ENCODE measurements around the gene TMEM106A.
"Not testable (repeated sequence)": the region's sequence is repeated elsewhere in the genome, so short reads cannot be mapped to it uniquely, and the experiment has no call there.

The TMEM106A gene

DNA sequence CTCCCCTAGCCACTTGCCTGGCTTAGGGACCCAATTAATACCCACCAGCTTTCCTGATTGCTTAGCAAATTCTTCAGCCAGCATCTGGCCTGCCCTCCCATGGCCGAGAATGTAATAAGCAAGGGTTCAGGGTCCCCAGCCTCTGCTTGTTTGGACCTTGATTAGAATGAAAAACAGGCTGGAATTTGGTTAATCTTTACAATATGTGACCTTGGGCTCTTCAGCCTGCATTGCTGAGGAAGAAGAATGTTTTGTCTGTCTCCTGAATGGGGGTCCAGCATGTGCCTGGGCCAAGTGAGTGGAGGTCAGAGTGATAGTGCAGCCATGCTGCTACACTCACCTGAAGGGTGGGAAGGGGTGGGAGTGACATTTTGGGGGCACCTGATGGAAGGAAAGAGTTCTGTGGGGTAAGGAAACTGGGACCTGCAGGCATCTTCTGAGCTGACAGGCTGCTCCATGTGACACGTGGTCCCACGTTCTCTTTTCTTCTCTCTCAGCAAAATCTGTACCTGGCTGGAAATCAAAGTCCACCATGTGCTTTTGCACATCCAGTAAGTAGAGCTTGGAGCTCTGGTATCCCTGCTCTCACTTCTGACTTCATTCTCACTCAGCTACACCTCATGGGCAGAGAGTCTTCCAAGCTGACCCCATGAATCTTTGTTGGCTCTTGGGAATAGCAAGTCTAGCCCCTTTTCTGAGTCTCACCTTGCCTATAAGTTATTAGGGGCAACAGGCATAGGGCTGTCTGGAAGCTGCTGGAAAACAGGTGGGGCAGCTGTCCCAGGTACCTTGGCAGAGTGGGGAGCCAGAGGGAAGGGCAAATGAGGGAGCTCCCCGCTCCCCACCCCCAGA, 5.3 kb downstream of the TMEM106A start:
- DNase-seq = no peak

DNA sequence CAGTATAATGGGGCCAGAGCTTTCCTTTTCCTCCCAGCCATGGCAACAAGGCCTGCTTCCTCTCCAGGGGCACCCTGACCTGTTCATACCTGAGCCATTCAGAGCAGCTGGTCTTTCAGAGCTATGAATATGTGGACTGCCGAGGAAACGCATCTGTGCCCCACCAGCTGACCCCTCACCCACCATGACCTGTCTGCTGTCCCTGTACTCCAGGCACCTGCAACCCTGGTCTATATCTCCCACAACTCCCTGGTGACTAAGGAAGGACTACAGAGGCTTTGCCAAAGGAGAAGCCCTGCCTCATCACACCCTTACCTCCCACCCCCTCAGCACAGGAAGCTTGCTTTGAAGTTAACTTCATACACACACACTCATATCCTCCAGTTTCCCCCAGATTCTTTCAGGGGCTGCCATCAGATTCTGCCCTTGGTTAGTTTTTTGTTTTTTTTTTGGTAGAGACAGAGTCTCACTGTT, 6.0 kb downstream of the TMEM106A start:
- no peak for DNase-seq

- DNase-seq = no peak
Observed at GRCh38 chr17:43219001-43219400, 7.3 kb downstream of the TMEM106A start.

DNA sequence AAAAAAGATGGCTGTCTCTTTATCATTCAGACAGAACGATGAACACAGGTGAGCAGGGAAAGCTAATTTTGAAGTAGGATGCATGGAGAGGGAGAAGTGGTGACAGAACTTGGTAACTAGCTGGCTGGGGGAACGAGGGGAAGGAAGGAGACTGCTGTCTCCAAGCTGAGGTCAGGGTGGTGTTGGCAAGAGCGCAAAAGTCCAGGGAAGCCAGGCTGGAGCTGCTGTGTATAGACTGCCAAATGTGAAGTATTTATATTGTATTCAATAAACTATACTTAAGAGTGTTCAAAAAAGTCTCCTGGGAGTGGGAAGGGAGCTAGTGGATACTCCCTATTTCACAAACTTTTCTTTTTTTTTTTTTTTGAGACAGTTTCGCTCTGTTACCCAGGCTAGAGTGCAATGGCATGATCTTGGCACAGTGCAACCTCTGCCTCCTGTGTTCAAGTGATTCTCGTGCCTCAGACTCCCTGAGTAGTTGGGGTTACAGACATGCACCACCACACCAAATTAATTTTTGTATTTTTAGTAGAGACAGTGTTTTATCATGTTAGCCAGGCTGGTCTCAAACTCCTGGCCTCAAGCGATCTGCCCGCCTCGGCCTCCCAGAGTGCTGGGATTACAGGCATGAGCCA, 8.2 kb downstream of the TMEM106A start:
- no peak for DNase-seq

DNA sequence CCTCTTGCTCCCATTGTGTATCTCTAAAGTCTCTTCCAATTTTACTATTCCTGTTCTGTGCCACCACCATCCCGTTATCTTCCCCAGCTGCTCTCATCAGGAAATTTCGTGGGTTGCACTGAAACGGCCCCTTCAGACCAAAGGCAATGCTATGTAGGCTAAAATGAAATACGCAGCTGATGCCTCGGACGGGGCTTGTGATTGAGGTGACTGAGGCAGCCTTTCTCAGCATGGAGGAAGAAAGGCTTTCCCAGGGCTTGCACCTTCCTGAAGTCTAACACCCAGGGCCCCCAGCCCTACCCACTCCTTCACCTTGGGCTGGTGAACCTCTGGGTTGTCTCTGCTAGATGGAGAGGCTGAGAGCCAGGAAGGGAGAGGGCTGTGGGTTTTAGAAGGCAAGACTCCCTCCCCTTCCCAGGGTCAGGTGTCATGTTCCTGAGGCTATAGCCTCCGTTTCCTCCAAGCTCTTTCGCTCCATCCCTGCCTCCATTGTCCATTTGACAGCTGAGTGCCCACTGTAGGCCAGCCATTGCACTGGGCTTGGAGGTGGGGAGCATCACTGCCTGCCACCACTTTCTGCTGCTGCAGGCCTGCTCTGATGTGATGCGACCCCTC, 8.9 kb downstream of the TMEM106A start:
- no peak for DNase-seq

DNA sequence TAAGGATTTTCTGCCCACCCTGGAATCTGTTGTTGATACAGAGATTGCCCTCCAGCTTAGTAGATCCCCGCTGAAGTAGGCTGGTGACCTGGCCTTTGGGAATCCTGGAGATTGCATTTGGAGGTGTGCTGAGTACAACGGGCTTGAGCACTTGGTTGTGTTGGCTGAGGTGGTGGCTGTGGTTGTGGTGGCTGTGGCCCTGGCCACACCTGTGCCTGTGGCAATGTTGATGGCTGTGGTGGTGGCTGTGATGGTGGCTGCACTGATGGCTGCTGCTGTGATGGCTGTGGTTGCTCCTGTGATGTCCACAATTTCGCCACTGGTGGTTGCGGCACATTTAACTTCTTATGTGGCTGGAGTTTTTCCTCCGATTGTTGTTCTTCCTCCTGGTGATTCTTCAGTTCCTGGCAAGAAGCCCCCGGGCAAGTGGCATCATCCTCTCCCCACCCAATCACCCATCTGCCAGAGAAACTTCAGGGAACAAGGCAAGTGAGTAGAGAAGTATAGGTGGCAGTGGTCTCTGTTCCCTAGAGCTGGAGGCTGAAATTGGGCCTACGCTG, 12.6 kb downstream of the TMEM106A start:
- DNase-seq = no peak

DNA sequence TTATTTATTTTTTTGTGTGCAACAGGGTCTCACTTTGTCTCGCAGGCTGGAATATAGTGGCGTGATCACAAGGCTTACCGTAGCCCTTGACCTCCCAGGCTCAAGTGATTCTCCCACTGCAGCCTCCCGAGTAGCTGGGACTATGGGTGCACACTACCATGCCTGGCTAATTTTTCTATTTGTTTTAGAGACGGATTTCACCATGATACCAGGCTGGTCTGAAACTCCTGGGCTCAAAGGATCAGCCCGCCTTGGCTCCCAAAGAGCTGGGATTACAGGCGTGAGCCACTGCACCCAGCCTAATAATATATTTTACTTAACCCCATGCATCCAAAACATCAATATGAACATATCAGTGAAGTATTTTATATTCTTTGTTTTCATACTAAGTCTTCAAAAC, 14.7 kb downstream of the TMEM106A start:
- DNase-seq = no peak

- not testable (repeated sequence) for DNase-seq
Observed at GRCh38 chr17:43228020-43228782, 16.5 kb downstream of the TMEM106A start, which contains the start of gene CCDC200. Gene CCDC200, minus strand, starts transcription at chr17:43228623. Its CDS starts 69 bp downstream, at chr17:43228554.

- not testable (repeated sequence) for DNase-seq
Observed at GRCh38 chr17:43231205-43232020, 19.7 kb downstream of the TMEM106A start.

DNA sequence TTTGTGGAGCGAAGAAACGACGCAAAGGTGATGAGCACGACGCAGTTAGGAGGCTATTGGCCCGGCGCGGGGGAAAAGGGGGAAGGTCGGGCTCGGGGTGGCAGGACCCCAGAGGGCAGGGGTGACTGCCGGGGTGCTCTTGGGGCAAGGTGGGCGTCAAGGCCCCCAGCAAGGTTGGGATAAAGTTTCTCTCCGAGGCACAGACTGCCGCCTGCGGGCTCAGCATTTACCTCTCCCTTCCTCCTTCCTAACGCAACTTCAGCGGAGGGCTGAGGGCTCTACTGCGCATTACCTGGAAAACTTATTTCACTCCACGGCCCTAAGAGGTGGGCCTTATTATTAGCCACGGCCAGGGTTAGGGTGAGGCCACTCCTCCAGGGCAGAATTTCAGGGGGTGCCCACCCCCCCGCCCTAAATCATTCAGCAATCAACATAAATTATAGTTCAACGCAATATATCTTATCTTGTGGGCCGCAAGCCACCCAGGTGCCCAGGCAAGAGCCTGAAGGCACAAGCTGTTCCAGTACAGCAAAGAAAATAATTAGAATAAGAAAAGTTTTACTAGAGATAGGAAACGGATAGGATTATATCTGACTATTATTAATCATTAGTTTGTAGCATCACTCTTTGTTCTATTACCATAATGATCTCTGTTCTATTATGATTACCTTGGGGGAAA, 20.5 kb downstream of the TMEM106A start:
- not testable (repeated sequence) for DNase-seq

DNA sequence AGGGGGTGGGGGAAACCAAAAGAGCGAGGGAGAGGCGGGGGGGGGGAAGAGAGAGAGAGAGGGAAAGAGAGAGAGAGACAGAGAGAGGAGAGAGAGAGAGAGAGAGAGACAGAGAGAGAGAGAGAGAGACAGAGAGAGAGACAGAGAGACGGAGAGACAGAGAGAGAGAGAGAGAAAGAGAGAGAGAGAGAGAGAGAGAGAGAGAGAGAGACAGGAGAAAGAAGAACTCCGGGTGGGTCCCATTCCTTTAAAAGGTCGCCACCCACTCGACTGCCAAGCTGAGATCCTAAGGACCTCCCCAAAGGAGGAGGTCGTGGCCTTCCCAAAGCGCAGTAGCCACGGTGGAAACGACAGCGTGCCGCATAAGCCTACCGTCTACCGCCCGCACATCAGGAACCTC, 21.6 kb downstream of the TMEM106A start:
- DNase-seq = not testable (repeated sequence)

DNA sequence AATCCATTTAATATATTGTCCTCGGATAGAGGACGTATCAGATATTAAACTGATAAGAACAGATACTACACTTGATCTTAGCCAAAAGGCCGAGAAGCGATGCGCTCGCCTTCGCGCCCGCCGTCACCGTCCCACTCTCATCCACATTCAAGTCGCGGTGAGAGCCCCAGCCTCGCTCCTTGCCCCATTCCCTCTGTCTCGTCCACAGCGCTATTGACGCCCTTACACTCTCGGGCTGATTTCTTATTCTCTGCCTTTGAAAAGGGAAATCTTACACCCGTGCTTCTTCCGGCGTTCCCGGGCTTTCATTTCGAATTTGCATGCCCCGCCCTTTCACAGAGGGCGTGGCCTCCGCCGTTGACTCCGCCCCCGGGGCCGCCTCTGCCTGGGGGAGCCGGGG, 22.2 kb downstream of the TMEM106A start, which contains the start of gene RNU2-1:
RNU2-1 (minus strand) TSS at position 101 of the 400 bp plus-strand sequence.
- not testable (repeated sequence) for DNase-seq

- DNase-seq = not testable (repeated sequence)
Observed at GRCh38 chr17:43239597-43239996, 27.9 kb downstream of the TMEM106A start.

DNA sequence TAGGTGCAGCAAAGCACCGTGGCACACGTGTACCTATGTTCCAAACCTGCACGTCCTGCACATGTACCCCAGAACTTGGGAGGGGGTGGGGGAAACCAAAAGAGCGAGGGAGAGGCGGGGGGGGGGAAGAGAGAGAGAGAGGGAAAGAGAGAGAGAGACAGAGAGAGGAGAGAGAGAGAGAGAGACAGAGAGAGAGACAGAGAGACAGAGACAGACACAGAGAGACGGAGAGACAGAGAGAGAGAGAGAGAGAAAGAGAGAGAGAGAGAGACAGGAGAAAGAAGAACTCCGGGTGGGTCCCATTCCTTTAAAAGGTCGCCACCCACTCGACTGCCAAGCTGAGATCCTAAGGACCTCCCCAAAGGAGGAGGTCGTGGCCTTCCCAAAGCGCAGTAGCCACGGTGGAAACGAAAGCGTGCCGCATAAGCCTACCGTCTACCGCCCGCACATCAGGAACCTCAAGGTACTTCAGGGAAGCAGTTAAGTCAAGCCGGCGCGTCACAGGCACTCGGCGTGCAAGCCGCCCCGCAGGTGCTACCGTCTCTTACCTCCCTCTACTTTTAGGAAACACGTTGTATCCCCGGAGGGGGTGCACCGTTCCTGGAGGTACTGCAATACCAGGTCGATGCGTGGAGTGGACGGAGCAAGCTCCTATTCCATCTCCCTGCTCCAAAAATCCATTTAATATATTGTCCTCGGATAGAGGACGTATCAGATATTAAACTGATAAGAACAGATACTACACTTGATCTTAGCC, 29.1 kb downstream of the TMEM106A start:
- not testable (repeated sequence) for DNase-seq

DNA sequence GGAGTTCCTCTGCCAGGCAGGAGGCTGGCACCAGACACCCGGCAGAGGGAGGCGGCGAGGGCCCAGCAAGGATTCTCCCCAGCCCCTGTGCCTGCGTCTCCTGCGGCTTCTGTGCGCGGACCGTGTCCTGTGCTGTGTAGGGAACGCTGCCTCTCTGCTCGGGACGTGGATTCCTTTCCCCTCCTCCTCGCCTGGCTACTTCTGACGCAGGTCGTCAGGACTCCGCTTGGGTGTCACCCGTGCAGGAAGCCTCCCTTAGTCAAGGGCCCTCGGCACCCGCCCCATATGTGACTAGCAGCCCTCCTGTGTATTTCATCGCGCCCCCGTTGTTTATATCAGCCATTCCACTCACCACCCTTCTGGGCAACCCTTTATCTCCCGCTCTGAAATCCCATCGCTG, 34.8 kb downstream of the TMEM106A start:
- DNase-seq = not testable (repeated sequence)
